ENCODE measurements around the gene ABCD2. TPM values are rescaled to one million over a fixed set of nuclear protein-coding genes. Genes with fewer than 3 reads are reported as not detected.

Gene ABCD2
- total and polyA plus RNA-seq, 9 of the 15 experiments (the other 6 are each of a cell fraction or from before 2014, with no cell fraction given), result 0.01 to 0.08 (median 0.04) TPM; not detected in 3

DNA sequence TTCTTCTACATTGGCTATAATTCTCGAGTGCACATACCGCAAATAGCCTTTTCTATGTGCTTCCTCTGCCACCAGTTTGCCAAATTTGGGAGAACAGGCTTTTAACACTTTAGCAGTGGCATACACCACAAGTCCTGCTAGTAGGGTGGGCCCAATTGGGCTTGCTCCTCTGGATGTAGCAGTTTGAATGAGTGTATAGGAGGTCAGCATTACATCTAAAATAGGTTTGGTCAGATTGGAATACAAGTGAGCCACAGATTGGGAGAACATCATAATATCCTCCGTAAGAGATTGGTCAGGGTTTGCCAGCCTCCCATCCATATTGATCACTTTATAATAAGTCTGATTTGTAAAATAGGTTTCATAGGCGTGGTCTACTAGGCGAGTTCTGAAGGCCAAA, 902 bp downstream of the ABCD2 start:
- Histone ChIP-seq H3K4me1 (replicated peaks in 1 of 2; ENCODE audit: control insufficient read depth in 2 of 2, insufficient read depth in 2 of 2, low read length in 2 of 2) (peaks cover 4 to 5% of the 10 kb centered on the region in 2 experiments; a peak in 3 of 5 replicates), H3K9me3 (replicated peaks; ENCODE audit: control insufficient read depth, insufficient read depth, low read depth, low read length) (no peaks in the 10 kb centered on the region), H2AFZ (ENCODE audit: low read depth, low read length) (peak overlapping the region; percentile 81), H3K9me1 (ENCODE audit: control insufficient read depth, insufficient read depth, low read length) (no peaks in the 10 kb centered on the region), H3K9ac (ENCODE audit: insufficient read depth in 1 of 2, low read depth in 2 of 2, low read length in 2 of 2) (no peak overlapping the region), H3K27ac (ENCODE audit: extremely low read depth, low read depth, low read length) (no peak overlapping the region), H3K4me2 (ENCODE audit: insufficient read depth, low read length) (peak overlapping the region; percentile 79; the same call in 1 of the 2 replicates), H3K36me3 (ENCODE audit: control insufficient read depth, insufficient read depth, low read length) (no peaks in the 10 kb centered on the region), H3K27me3 (ENCODE audit: control insufficient read depth in 2 of 2, insufficient read depth in 2 of 2, low read length in 2 of 2) (no peaks in the 10 kb centered on the region), H3K79me2 (ENCODE audit: control insufficient read depth, insufficient read depth, low read length) (no peaks in the 10 kb centered on the region), H3K4me3 (no peak overlapping the region), H4K20me1 (replicated peaks; ENCODE audit: control insufficient read depth, insufficient read depth, low read length) (no peaks in the 10 kb centered on the region)
- in situ Hi-C loops (cut with MboI), result no loop called here
- DNase-seq (ENCODE audit: extremely low read depth in 1 of 4, low spot score in 3 of 4) (no peak), FAIRE-seq (no peak), ATAC-seq (no peak)
- CTCF ChIA-PET (ENCODE audit: low intra/inter-chr PET ratio), result no interaction called here
- 36% methylated on average over 5 of the region's 5 CpGs for WGBS (ENCODE audit: insufficient coverage, low coverage, missing lambda C conversion rate)
- intact Hi-C loops (cut with micrococcal nuclease), result no loop called here
- POLR2A ChIA-PET, result interaction anchor here (0.8 kb wide), 1 partner anchor 21 kb away, joined by 3 read pairs; no protein-coding TSS in a partner anchor
- no TSS peak for BruUV-seq (replicated peaks)
- no peak for TF ChIP-seq SMAD1 (IDR thresholded peaks at IDR 0.05; ENCODE audit: low read depth, low read length, partially characterized antibody)
- TF ChIP-seq HDAC6 (IDR thresholded peaks at IDR 0.05; ENCODE audit: low read depth, low read length), result no peak
- no peak for TF ChIP-seq PTRF (tag; IDR thresholded peaks at IDR 0.05)
- no peak for TF ChIP-seq RB1 (IDR thresholded peaks at IDR 0.05; ENCODE audit: low read depth)
- no peak for TF ChIP-seq GTF2A2 (tag; IDR thresholded peaks at IDR 0.05)
- TF ChIP-seq, protein P1, sequence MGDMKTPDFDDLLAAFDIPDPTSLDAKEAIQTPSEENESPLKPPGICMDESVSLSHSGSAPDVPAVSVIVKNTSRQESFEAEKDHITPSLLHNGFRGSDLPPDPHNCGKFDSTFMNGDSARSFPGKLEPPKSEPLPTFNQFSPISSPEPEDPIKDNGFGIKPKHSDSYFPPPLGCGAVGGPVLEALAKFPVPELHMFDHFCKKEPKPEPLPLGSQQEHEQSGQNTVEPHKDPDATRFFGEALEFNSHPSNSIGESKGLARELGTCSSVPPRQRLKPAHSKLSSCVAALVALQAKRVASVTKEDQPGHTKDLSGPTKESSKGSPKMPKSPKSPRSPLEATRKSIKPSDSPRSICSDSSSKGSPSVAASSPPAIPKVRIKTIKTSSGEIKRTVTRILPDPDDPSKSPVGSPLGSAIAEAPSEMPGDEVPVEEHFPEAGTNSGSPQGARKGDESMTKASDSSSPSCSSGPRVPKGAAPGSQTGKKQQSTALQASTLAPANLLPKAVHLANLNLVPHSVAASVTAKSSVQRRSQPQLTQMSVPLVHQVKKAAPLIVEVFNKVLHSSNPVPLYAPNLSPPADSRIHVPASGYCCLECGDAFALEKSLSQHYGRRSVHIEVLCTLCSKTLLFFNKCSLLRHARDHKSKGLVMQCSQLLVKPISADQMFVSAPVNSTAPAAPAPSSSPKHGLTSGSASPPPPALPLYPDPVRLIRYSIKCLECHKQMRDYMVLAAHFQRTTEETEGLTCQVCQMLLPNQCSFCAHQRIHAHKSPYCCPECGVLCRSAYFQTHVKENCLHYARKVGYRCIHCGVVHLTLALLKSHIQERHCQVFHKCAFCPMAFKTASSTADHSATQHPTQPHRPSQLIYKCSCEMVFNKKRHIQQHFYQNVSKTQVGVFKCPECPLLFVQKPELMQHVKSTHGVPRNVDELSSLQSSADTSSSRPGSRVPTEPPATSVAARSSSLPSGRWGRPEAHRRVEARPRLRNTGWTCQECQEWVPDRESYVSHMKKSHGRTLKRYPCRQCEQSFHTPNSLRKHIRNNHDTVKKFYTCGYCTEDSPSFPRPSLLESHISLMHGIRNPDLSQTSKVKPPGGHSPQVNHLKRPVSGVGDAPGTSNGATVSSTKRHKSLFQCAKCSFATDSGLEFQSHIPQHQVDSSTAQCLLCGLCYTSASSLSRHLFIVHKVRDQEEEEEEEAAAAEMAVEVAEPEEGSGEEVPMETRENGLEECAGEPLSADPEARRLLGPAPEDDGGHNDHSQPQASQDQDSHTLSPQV (IDR thresholded peaks at IDR 0.05), result no peak
- no peak for TF ChIP-seq SMARCA4 (IDR thresholded peaks at IDR 0.05)
- TF ChIP-seq ZNF165 (CRISPR knock-in tag; IDR thresholded peaks at IDR 0.05; ENCODE audit: borderline replicate concordance), result no peak
- TF ChIP-seq, protein P2, sequence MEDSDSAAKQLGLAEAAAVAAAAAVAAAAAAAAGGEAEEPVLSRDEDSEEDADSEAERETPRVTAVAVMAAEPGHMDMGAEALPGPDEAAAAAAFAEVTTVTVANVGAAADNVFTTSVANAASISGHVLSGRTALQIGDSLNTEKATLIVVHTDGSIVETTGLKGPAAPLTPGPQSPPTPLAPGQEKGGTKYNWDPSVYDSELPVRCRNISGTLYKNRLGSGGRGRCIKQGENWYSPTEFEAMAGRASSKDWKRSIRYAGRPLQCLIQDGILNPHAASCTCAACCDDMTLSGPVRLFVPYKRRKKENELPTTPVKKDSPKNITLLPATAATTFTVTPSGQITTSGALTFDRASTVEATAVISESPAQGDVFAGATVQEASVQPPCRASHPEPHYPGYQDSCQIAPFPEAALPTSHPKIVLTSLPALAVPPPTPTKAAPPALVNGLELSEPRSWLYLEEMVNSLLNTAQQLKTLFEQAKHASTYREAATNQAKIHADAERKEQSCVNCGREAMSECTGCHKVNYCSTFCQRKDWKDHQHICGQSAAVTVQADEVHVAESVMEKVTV (CRISPR knock-in tag; IDR thresholded peaks at IDR 0.05), result no peak
- TF ChIP-seq ZNF282 (CRISPR knock-in tag; IDR thresholded peaks at IDR 0.05), result no peak
- TF ChIP-seq RBM25 (IDR thresholded peaks at IDR 0.05; ENCODE audit: low read depth, low read length, severe bottlenecking), result no peak
- TF ChIP-seq ZBTB8A (IDR thresholded peaks at IDR 0.05; ENCODE audit: partially characterized antibody), result no peak
